ENCODE data around the gene CTNNBL1. TPM values are rescaled to one million over a fixed set of nuclear protein-coding genes. Genes with fewer than 3 reads are reported as not detected.

Gene CTNNBL1
- total RNA-seq, 2 experiments from 2014 or later, result 66.4 to 75.4 TPM

- Mint-ChIP-seq H3K27ac (no peak overlapping the region), H3K4me3 (no peak overlapping the region), H3K36me3 (ENCODE audit: low read depth) (no peaks in the 10 kb centered on the region), H3K27me3 (ENCODE audit: low read depth) (peaks cover 34% of the 10 kb centered on the region), H3K9me3 (no peaks in the 10 kb centered on the region), H3K4me1 (ENCODE audit: low read depth) (peaks cover 15% of the 10 kb centered on the region)
- intact Hi-C loops (cut with micrococcal nuclease), result no loop called here
- DNase-seq, result peak; percentile 28
- CTCF ChIA-PET, result interaction anchor here (0.6 to 1.4 kb wide), 2 partner anchors 299 to 565 kb away, joined by 3 read pairs; no protein-coding TSS in a partner anchor
Measured at GRCh38 chr20:37914672-37915433, 221.0 kb downstream of the CTNNBL1 start.

- intact Hi-C loops (cut with micrococcal nuclease), result no loop called here
- H3K27me3 Mint-ChIP-seq (ENCODE audit: low read depth), result peaks cover 34% of the 10 kb centered on the region
- H3K27ac Mint-ChIP-seq, result no peak overlapping the region
- no peak overlapping the region for H3K4me3 Mint-ChIP-seq
- H3K9me3 Mint-ChIP-seq, result no peaks in the 10 kb centered on the region
- CTCF ChIA-PET, result interaction anchor here (1.4 kb wide), 1 partner anchor 299 kb away, joined by 3 read pairs; no protein-coding TSS in a partner anchor
- H3K36me3 Mint-ChIP-seq (ENCODE audit: low read depth), result no peaks in the 10 kb centered on the region
- peaks cover 15% of the 10 kb centered on the region for H3K4me1 Mint-ChIP-seq (ENCODE audit: low read depth)
- no peak for DNase-seq
Measured at GRCh38 chr20:37915434-37915787, 221.6 kb downstream of the CTNNBL1 start.

DNA sequence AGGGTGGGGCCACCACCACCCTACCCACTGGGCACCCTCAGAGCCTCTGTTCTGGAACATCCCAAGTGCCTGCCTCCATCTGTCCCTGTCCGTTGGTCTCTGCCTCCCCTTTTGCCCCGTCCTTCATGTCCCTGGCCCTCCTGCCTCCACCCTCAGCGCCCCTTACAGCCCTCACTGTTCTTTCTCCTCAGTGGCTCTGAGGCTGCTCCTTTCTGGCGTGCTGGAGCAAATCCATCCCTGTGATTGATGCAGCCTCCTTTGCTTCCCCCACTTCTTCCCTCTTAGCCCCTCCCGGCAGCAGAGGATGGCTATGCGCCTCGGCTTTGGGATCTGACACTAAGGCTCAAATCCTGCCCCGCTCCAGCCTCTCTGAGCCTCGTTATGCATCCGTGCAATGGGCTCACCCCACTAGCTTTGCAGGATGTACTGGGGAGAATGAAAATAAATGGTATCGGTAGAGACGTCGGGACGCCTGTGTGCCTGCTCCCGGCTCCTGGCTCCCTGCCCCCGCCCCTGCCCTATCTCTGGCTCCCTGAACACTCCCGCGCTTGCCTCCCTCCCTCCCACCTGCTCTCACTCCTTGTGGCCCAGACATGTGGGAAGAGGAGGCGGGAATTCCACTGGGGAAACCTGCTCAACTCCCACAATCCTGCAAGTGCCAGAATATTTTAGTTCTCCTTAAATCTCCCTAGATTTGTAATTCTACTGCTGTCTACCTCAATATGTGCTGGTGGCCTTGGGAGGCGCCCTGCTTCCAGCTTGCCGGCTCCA lies 222.2 kb downstream of the CTNNBL1 start:
- Mint-ChIP-seq H3K4me3 (no peak overlapping the region), H3K9me3 (no peaks in the 10 kb centered on the region), H3K36me3 (ENCODE audit: low read depth) (no peaks in the 10 kb centered on the region), H3K27me3 (ENCODE audit: low read depth) (peaks cover 34% of the 10 kb centered on the region), H3K4me1 (ENCODE audit: low read depth) (peaks cover 15% of the 10 kb centered on the region), H3K27ac (no peak overlapping the region)
- intact Hi-C loops (cut with micrococcal nuclease), result no loop called here
- CTCF ChIA-PET, result interaction anchor here (1.4 kb wide), 1 partner anchor 300 kb away, joined by 3 read pairs; no protein-coding TSS in a partner anchor
- DNase-seq, result no peak

- Mint-ChIP-seq H3K9me3 (no peaks in the 10 kb centered on the region), H3K4me1 (ENCODE audit: low read depth) (peaks cover 25% of the 10 kb centered on the region), H3K27ac (no peak overlapping the region), H3K27me3 (ENCODE audit: low read depth) (peaks cover 23% of the 10 kb centered on the region), H3K4me3 (no peak overlapping the region), H3K36me3 (ENCODE audit: low read depth) (no peaks in the 10 kb centered on the region)
- intact Hi-C loops (cut with micrococcal nuclease), result no loop called here
- DNase-seq, result no peak
- CTCF ChIA-PET, result no interaction called here
Measured at GRCh38 chr20:37917461-37917860, 223.6 kb downstream of the CTNNBL1 start.

DNA sequence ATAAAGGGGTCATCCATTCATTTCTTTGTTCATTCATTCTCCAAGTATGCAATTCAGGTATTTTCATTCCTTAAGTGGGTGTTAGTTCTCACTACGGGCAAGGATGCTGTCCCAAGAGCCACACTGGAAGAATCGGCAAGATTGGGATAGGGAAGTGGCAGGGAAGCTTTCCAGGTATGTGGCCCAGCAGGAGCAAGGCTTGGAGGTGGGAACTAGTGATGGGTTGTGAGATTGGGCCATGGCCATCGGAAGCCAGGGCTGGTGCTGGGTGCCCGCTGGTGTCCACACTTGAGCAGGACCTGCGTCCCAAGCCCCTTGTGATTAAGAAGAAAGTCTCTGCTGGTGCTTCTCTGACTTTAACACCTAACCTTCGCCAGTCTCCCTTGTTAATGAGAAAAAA lies 224.2 kb downstream of the CTNNBL1 start:
- Mint-ChIP-seq H3K4me1 (ENCODE audit: low read depth) (peaks cover 26% of the 10 kb centered on the region), H3K36me3 (ENCODE audit: low read depth) (no peaks in the 10 kb centered on the region), H3K9me3 (no peaks in the 10 kb centered on the region), H3K27ac (no peak overlapping the region), H3K27me3 (ENCODE audit: low read depth) (peaks cover 19% of the 10 kb centered on the region), H3K4me3 (no peak overlapping the region)
- intact Hi-C loops (cut with micrococcal nuclease), result no loop called here
- DNase-seq, result no peak
- CTCF ChIA-PET, result no interaction called here

- H3K36me3 Mint-ChIP-seq (ENCODE audit: low read depth), result no peaks in the 10 kb centered on the region
- CTCF ChIA-PET, result interaction anchor here (0.6 to 1.0 kb wide), 2 partner anchors 12 to 113 kb away, joined by 3 read pairs; no protein-coding TSS in a partner anchor
- no peak for DNase-seq
Measured at GRCh38 chr20:37919389-37920040, 225.7 kb downstream of the CTNNBL1 start.

DNA sequence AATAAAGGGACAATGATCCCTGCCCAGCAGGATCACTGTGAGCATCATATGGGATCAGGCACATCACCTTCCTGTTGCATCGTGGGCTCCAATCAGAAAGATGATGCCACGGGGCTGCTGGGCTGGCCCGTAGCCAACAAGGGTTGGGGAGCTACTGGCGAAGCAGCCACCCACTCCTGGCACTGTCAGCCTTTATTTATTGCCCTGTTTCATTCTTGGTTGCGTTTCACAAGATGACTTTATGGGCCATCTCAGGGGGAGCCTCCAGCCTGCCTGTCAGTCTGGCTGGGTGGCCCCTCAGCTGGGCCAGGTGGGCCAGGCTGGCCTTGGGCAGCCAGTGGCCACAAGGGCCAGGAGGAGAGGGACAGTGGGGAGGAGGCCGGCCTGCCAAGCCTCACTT lies 226.4 kb downstream of the CTNNBL1 start:
- Mint-ChIP-seq H3K4me1 (ENCODE audit: low read depth) (peaks cover 17% of the 10 kb centered on the region), H3K4me3 (no peak overlapping the region), H3K36me3 (ENCODE audit: low read depth) (no peaks in the 10 kb centered on the region), H3K27me3 (ENCODE audit: low read depth) (peaks cover 9% of the 10 kb centered on the region), H3K9me3 (no peaks in the 10 kb centered on the region), H3K27ac (no peak overlapping the region)
- intact Hi-C loops (cut with micrococcal nuclease), result loop anchor here (5.0 kb wide), 1 partner anchor 82 kb away; no protein-coding TSS in a partner anchor
- DNase-seq, result peak; percentile 20
- CTCF ChIA-PET, result interaction anchor here (0.6 to 1.0 kb wide), 2 partner anchors 13 to 112 kb away, joined by 3 read pairs; no protein-coding TSS in a partner anchor

More at GRCh38 chr20:37919389-37920040, 225.7 kb downstream of the CTNNBL1 start:
- H3K4me3 Mint-ChIP-seq, result no peak overlapping the region
- peaks cover 21% of the 10 kb centered on the region for H3K4me1 Mint-ChIP-seq (ENCODE audit: low read depth)
- H3K9me3 Mint-ChIP-seq, result no peaks in the 10 kb centered on the region
- no peak overlapping the region for H3K27ac Mint-ChIP-seq
- H3K27me3 Mint-ChIP-seq (ENCODE audit: low read depth), result peaks cover 9% of the 10 kb centered on the region
- intact Hi-C loops (cut with micrococcal nuclease), result loop anchor here (5.0 kb wide), 1 partner anchor 83 kb away; no protein-coding TSS in a partner anchor

- Mint-ChIP-seq H3K4me3 (no peak overlapping the region), H3K27me3 (ENCODE audit: low read depth) (peaks cover 7% of the 10 kb centered on the region), H3K9me3 (no peaks in the 10 kb centered on the region), H3K4me1 (ENCODE audit: low read depth) (peaks cover 16% of the 10 kb centered on the region), H3K27ac (no peak overlapping the region), H3K36me3 (ENCODE audit: low read depth) (no peaks in the 10 kb centered on the region)
- CTCF ChIA-PET, result interaction anchor here (1.0 kb wide), 1 partner anchor 14 kb away, joined by 3 read pairs; no protein-coding TSS in a partner anchor
- DNase-seq, result no peak
- intact Hi-C loops (cut with micrococcal nuclease), result loop anchor here (5.0 kb wide), 1 partner anchor 82 kb away; no protein-coding TSS in a partner anchor
Measured at GRCh38 chr20:37920679-37921322, 227.0 kb downstream of the CTNNBL1 start.

DNA sequence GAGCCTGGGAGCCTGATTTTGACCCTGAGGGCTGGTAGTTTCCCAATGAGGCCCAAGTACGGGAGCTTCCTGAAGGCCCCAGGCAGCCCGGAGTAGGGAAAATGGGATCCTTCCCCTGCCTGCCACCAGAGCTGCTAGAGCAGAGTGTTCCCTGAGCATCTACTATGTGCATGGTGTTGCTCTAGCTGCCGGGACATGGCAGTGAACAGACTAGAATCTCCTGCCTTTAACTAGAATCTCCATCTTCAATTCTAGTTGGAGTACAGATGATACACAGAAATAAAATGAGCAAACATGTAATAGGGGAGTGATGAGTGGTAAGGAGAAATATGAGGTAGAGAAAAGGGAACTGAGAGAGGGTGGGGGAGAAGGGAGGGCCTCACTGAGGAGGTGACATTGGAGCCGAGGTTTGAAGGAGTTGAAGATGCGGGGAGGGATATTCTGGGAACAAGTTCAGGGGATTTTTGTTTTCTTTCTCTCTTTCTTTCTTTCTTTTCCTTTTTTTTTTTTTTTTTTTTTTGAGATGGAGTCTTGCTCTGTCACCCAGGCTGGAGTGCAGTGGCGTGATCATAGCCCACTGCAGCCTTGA lies 227.6 kb downstream of the CTNNBL1 start:
- peaks cover 11% of the 10 kb centered on the region for H3K4me1 Mint-ChIP-seq (ENCODE audit: low read depth)
- H3K27ac Mint-ChIP-seq, result no peak overlapping the region
- peaks cover 3% of the 10 kb centered on the region for H3K27me3 Mint-ChIP-seq (ENCODE audit: low read depth)
- CTCF ChIA-PET, result no interaction called here
- no peak overlapping the region for H3K4me3 Mint-ChIP-seq
- H3K9me3 Mint-ChIP-seq, result no peaks in the 10 kb centered on the region
- no peaks in the 10 kb centered on the region for H3K36me3 Mint-ChIP-seq (ENCODE audit: low read depth)
- no peak for DNase-seq
- intact Hi-C loops (cut with micrococcal nuclease), result loop anchor here (5.0 kb wide), 1 partner anchor 81 kb away; no protein-coding TSS in a partner anchor

All from activated naive CD4-positive, alpha-beta T cell treated with anti-CD3 and anti-CD28 coated beads for 36 hours (primary cell).